IPS-18a (cell line): ENCODE results near the gene C3orf38.
"Not testable (repeated sequence)": the region's sequence is repeated elsewhere in the genome, so short reads cannot be mapped to it uniquely, and the experiment has no call there.

ENCODE experiments used
- H3K27ac ChIP-seq: one replicate; pipeline ENCODE4 v1.5.1; 2013; ENCODE audit warnings: low read length
- H3K27me3 ChIP-seq: one replicate; pipeline ENCODE4 v1.6.1; 2013; ENCODE audit warnings: mild to moderate bottlenecking, low read length; ENCODE audit not compliant: control insufficient read depth, insufficient read depth
- H3K36me3 ChIP-seq: one replicate; pipeline ENCODE4 v1.6.1; 2013; ENCODE audit warnings: low read depth, low read length; ENCODE audit not compliant: control insufficient read depth
- H3K4me1 ChIP-seq: one replicate; pipeline ENCODE4 v1.6.1; 2013; ENCODE audit warnings: low read depth, low read length; ENCODE audit not compliant: control insufficient read depth
- H3K4me3 ChIP-seq: one replicate; pipeline ENCODE4 v1.5.1; 2013; ENCODE audit warnings: low read length
- H3K9ac ChIP-seq: one replicate; pipeline ENCODE4 v1.6.1; 2013; ENCODE audit warnings: mild to moderate bottlenecking, low read length, moderate library complexity
- H3K9me3 ChIP-seq: one replicate; pipeline ENCODE4 v1.6.1; 2013; ENCODE audit warnings: low read depth, low read length; ENCODE audit not compliant: control insufficient read depth

Gene C3orf38

GRCh38 chr3:88149509-88150362 is at the start of gene C3orf38:
Gene C3orf38, plus strand, starts transcription at chr3:88149959. Its CDS starts 94 bp downstream, at chr3:88150053.
- no peaks in the 10 kb centered on the region for H3K27me3 ChIP-seq
- H3K9me3 ChIP-seq = no peaks in the 10 kb centered on the region
- peak within 1 kb of the TSS; percentile 96 for H3K4me3 ChIP-seq
- peak within 1 kb of the TSS; percentile 96 for H3K27ac ChIP-seq
- H3K4me1 ChIP-seq = peaks cover 8% of the 10 kb centered on the region
- H3K36me3 ChIP-seq = peaks cover 13% of the 10 kb centered on the region
- H3K9ac ChIP-seq = peak within 1 kb of the TSS; percentile 91

GRCh38 chr3:88101142-88101541 is 48.6 kb upstream of the C3orf38 start:
- H3K4me3 ChIP-seq = no peak overlapping the region
- H3K27me3 ChIP-seq = no peaks in the 10 kb centered on the region
- H3K36me3 ChIP-seq = no peaks in the 10 kb centered on the region
- H3K9ac ChIP-seq = no peak overlapping the region
- H3K4me1 ChIP-seq = no peaks in the 10 kb centered on the region
- no peaks in the 10 kb centered on the region for H3K9me3 ChIP-seq
- no peak overlapping the region for H3K27ac ChIP-seq

- Histone ChIP-seq H3K4me1 (no peaks in the 10 kb centered on the region), H3K27me3 (no peaks in the 10 kb centered on the region), H3K27ac (no peak overlapping the region), H3K9me3 (no peaks in the 10 kb centered on the region), H3K4me3 (no peak overlapping the region), H3K9ac (no peak overlapping the region), H3K36me3 (no peaks in the 10 kb centered on the region)
Measured at GRCh38 chr3:88105325-88105724, 44.4 kb upstream of the C3orf38 start.

- H3K36me3 ChIP-seq = no peaks in the 10 kb centered on the region
- H3K4me1 ChIP-seq = peaks cover 5% of the 10 kb centered on the region
- no peak overlapping the region for H3K4me3 ChIP-seq
- H3K9ac ChIP-seq = no peak overlapping the region
- H3K27ac ChIP-seq = no peak overlapping the region
- H3K27me3 ChIP-seq = no peaks in the 10 kb centered on the region
- no peaks in the 10 kb centered on the region for H3K9me3 ChIP-seq
Measured at GRCh38 chr3:88112289-88112688, 37.5 kb upstream of the C3orf38 start.

GRCh38 chr3:88113311-88114162 is 36.2 kb upstream of the C3orf38 start:
- no peaks in the 10 kb centered on the region for H3K36me3 ChIP-seq
- H3K9ac ChIP-seq = no peak overlapping the region
- H3K4me3 ChIP-seq = no peak overlapping the region
- peaks cover 5% of the 10 kb centered on the region for H3K4me1 ChIP-seq
- no peak overlapping the region for H3K27ac ChIP-seq
- H3K9me3 ChIP-seq = no peaks in the 10 kb centered on the region
- no peaks in the 10 kb centered on the region for H3K27me3 ChIP-seq

- no peak overlapping the region for H3K4me3 ChIP-seq
- H3K9ac ChIP-seq = no peak overlapping the region
- H3K36me3 ChIP-seq = no peaks in the 10 kb centered on the region
- no peaks in the 10 kb centered on the region for H3K27me3 ChIP-seq
- H3K9me3 ChIP-seq = no peaks in the 10 kb centered on the region
- H3K27ac ChIP-seq = no peak overlapping the region
- peaks cover 5% of the 10 kb centered on the region for H3K4me1 ChIP-seq
Measured at GRCh38 chr3:88114878-88115549, 34.7 kb upstream of the C3orf38 start.

GRCh38 chr3:88117683-88118082 is 32.1 kb upstream of the C3orf38 start:
- H3K36me3 ChIP-seq = no peaks in the 10 kb centered on the region
- H3K27ac ChIP-seq = no peak overlapping the region
- H3K9ac ChIP-seq = no peak overlapping the region
- H3K9me3 ChIP-seq = no peaks in the 10 kb centered on the region
- H3K4me1 ChIP-seq = peaks cover 5% of the 10 kb centered on the region
- H3K27me3 ChIP-seq = no peaks in the 10 kb centered on the region
- H3K4me3 ChIP-seq = no peak overlapping the region

- H3K36me3 ChIP-seq, H3K9me3 ChIP-seq, H3K27me3 ChIP-seq, H3K27ac ChIP-seq, H3K4me1 ChIP-seq, H3K9ac ChIP-seq, H3K4me3 ChIP-seq: not testable (repeated sequence)
Measured at GRCh38 chr3:88118603-88119002, 31.2 kb upstream of the C3orf38 start.

- no peak overlapping the region for H3K9ac ChIP-seq
- H3K4me1 ChIP-seq = no peaks in the 10 kb centered on the region
- H3K27ac ChIP-seq = no peak overlapping the region
- H3K27me3 ChIP-seq = no peaks in the 10 kb centered on the region
- no peaks in the 10 kb centered on the region for H3K36me3 ChIP-seq
- no peaks in the 10 kb centered on the region for H3K9me3 ChIP-seq
- H3K4me3 ChIP-seq = no peak overlapping the region
Measured at GRCh38 chr3:88123526-88123925, 26.2 kb upstream of the C3orf38 start.

- H3K4me3 ChIP-seq = no peak overlapping the region
Measured at GRCh38 chr3:88131695-88132094, 18.1 kb upstream of the C3orf38 start.

GRCh38 chr3:88132894-88133293 is 16.9 kb upstream of the C3orf38 start:
- H3K4me1 ChIP-seq = no peaks in the 10 kb centered on the region
- no peaks in the 10 kb centered on the region for H3K9me3 ChIP-seq
- no peak overlapping the region for H3K9ac ChIP-seq
- H3K4me3 ChIP-seq = no peak overlapping the region
- H3K36me3 ChIP-seq = no peaks in the 10 kb centered on the region
- no peak overlapping the region for H3K27ac ChIP-seq
- H3K27me3 ChIP-seq = no peaks in the 10 kb centered on the region

More at GRCh38 chr3:88131695-88132094, 18.1 kb upstream of the C3orf38 start:
- H3K9me3 ChIP-seq = no peaks in the 10 kb centered on the region
- H3K27ac ChIP-seq = no peak overlapping the region
- no peaks in the 10 kb centered on the region for H3K27me3 ChIP-seq
- H3K36me3 ChIP-seq = no peaks in the 10 kb centered on the region
- H3K9ac ChIP-seq = no peak overlapping the region
- no peaks in the 10 kb centered on the region for H3K4me1 ChIP-seq
